Right lobe of liver (tissue), 6 donors: ENCODE results near the gene MAN1B1. TPM values are rescaled to one million over a fixed set of nuclear protein-coding genes. Genes with fewer than 3 reads are reported as not detected.
A peak's percentile ranks its signal among the peaks of the same experiment; 100 is the strongest.

Experiments used
- ATAC-seq, 4 donors: fragments of 200-7000 bp; cut with Tn5 transposase; one replicate each; pipeline ENCODE4 v1.9.1; 2020; ENCODE audit warnings: mild to moderate bottlenecking in 4 of 4, moderate library complexity in 4 of 4
- DNase-seq, 3 donors: peaks; one replicate each; pipeline ENCODE4 v3.0.0-alpha.2; 2020
- H3K27ac ChIP-seq, 3 donors: fragments of 200-600 bp; one replicate each; pipeline ENCODE4 v1.8.0; 2022
- H3K27me3 ChIP-seq, 2 donors: fragments of 200-600 bp; one replicate each; pipeline ENCODE4 v1.8.0; 2022
- H3K36me3 ChIP-seq, 4 donors: fragments of 200-600 bp; sonication (generic) in 1 of 4; one replicate each; pipeline versions ENCODE4 v1.5.1 to v1.8.0; 2017 to 2022; ENCODE audit warnings: control low read depth in 1 of 4
- H3K4me1 ChIP-seq, 4 donors: fragments of 200-600 bp; sonication (generic) in 1 of 4; one replicate each; pipeline versions ENCODE4 v1.5.1 to v1.8.0; 2017 to 2022; ENCODE audit warnings: control low read depth in 1 of 4
- H3K4me3 ChIP-seq, 3 donors: fragments of 200-600 bp; one replicate each; pipeline ENCODE4 v1.8.0; 2022
- H3K9me3 ChIP-seq, 4 donors: fragments of 200-600 bp; sonication (generic) in 1 of 4; one replicate each; pipeline versions ENCODE4 v1.5.1 to v1.8.0; 2017 to 2022; ENCODE audit warnings: control low read depth in 1 of 4
- POLR2A ChIP-seq: fragments of 450-650 bp; IDR thresholded peaks from one replicate; pipeline ENCODE4 v1.6.1; 2017; ENCODE audit warnings: antibody characterized with exemption, mild to moderate bottlenecking
- WGBS: methylation state at CpG from one replicate; pipeline ENCODE4 v1.1.6; 2018; ENCODE audit warnings: low coverage, low lambda C conversion rate; ENCODE audit not compliant: insufficient coverage; ENCODE audit errors: missing lambda C conversion rate; 5-methylcytosine and 5-hydroxymethylcytosine counted together
- intact Hi-C, 2 donors: fragments of 100-400 bp; cut with DNase I; formaldehyde crosslinking; loops; one replicate each; pipeline versions ENCODE4 v1.11.2 to v1.14.1; 2022
- total RNA-seq, 6 experiments: library from RNA; depleted of rRNA in 2 of 6; stranded (reverse); fragments of >200 nt in 2 of 6; fragmentation: NEBNext Ultra II Directional in 3 of 6; extraction: Animal tissue kit (Norgen Biotek cat#: 25700) in 3 of 6; gene quantifications; one replicate each; pipeline versions ENCODE4 v1.1.0 to v1.2.4, GENCODE V29; 2016 to 2023
- TF ChIP-seq, protein P1 (sequence below), 4 donors: fragments of 200-600 bp in 3 of 4; fragments of 450-650 bp in 1 of 4; IDR thresholded peaks; one replicate each; pipeline versions ENCODE4 v1.5.1 to v1.8.0; 2016 to 2022; ENCODE audit warnings: antibody characterized with exemption in 4 of 4, mild to moderate bottlenecking in 2 of 4
- donor health status: DM: no; HTN: yes; CAD: no.
- donor health status: DM: no; HTN: no; CAD: no.
- donor health status: DM: no; HTN: no; CAD: no.
- donor health status: DM: no; HTN: yes; CAD: no.
- donor health status: DM: no; HTN: yes; CAD: no.

MAN1B1 gene
- total RNA-seq, 6 experiments from 2014 or later, result 24.0 to 39.1 (median 28.8) TPM

DNA sequence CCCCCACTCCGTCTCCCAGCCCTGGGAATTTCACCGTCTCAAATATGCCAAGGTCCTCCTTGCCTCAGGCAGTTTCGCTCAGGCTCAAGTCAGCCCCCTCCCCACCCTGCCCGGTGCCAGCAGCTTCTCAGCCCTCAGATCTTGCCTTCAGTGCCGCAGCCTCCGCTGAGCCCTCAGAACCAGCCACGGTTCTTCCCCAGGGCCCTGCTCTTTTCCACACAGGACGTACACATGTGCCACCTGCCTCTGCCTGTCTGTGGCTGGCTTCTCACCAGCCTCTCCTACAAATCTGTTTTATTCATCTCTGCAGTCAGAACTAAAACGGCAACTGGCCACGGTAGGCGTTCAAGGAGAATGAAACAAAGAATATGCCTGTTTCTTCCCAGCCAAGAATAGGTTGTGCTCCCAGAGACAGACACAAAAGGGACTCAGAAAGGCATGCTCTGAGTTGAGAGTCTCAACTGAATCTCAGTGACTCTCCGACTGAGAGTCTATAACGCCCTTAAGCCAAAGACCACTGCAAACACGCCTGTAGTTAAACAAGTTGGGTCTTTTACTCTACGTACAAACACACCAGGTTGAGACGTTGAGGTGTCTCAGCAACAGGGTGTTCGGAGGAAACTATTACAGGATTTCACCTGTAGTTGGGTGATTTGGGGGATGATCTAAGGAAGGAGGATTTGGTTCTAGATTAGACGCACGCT is 41.5 kb downstream of the MAN1B1 start:
- DNase-seq, result peak in 1 of 3 donors; percentile 39
- TF ChIP-seq, protein P1, sequence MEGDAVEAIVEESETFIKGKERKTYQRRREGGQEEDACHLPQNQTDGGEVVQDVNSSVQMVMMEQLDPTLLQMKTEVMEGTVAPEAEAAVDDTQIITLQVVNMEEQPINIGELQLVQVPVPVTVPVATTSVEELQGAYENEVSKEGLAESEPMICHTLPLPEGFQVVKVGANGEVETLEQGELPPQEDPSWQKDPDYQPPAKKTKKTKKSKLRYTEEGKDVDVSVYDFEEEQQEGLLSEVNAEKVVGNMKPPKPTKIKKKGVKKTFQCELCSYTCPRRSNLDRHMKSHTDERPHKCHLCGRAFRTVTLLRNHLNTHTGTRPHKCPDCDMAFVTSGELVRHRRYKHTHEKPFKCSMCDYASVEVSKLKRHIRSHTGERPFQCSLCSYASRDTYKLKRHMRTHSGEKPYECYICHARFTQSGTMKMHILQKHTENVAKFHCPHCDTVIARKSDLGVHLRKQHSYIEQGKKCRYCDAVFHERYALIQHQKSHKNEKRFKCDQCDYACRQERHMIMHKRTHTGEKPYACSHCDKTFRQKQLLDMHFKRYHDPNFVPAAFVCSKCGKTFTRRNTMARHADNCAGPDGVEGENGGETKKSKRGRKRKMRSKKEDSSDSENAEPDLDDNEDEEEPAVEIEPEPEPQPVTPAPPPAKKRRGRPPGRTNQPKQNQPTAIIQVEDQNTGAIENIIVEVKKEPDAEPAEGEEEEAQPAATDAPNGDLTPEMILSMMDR (IDR thresholded peaks at IDR 0.05), result no peak
- TF ChIP-seq POLR2A, result no peak
- ATAC-seq, result no peak
- Histone ChIP-seq H3K4me3 (peak overlapping the region in 1 of 3 donors; percentile 87), H3K27ac (no peak overlapping the region), H3K27me3 (no peaks in the 10 kb centered on the region), H3K4me1 (peaks cover 0 to 15% (median 4%) of the 10 kb centered on the region in 4 donors), H3K36me3 (no peaks in the 10 kb centered on the region), H3K9me3 (no peaks in the 10 kb centered on the region)
- intact Hi-C loops, result no loop called here
- 75% methylated on average over 14 of the region's 19 CpGs for WGBS

DNA sequence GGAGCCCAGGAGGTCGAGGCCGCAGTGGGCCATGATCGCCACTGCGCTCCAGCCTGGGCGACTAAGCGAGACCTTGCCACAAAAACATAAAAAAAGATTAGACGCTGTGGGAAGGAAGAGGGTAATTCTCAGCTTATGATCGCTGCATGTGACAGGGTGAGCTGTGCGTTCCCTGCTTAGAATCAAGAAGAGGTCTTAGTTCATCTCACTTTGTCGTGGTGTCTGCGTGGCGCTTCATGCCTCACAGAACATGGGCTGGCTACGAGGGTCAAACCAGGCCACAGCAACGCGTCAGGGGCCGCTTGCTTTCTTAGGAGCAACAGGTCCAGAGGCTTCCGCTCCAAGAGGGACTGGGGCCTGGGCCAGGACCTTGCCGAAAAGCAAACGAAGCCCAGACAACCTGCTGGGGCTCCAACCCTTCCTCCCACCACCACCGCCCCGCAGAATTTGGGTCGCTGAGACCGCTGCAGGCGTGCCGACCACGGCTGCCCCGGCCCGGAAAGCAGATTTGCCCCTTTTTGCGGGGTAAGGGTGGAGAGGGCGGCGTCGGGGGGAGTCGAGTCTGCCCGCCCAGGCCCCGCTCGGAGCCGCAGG is 42.2 kb downstream of the MAN1B1 start:
- ATAC-seq (no peak), DNase-seq (no peak)
- WGBS, result 16% methylated on average over 6 of the region's 37 CpGs
- TF ChIP-seq, protein P1 (IDR thresholded peaks at IDR 0.05), result no peak
- TF ChIP-seq POLR2A, result no peak
- peak overlapping the region; percentile 72 to 87 (median 82) for H3K4me3 ChIP-seq
- peak overlapping the region in 2 of 3 donors; percentile 24 to 51 for H3K27ac ChIP-seq
- H3K36me3 ChIP-seq, result no peaks in the 10 kb centered on the region
- H3K4me1 ChIP-seq, result peaks cover 0 to 15% (median 4%) of the 10 kb centered on the region in 4 donors
- H3K9me3 ChIP-seq, result no peaks in the 10 kb centered on the region
- intact Hi-C loops, result no loop called here
- H3K27me3 ChIP-seq, result no peaks in the 10 kb centered on the region

DNA sequence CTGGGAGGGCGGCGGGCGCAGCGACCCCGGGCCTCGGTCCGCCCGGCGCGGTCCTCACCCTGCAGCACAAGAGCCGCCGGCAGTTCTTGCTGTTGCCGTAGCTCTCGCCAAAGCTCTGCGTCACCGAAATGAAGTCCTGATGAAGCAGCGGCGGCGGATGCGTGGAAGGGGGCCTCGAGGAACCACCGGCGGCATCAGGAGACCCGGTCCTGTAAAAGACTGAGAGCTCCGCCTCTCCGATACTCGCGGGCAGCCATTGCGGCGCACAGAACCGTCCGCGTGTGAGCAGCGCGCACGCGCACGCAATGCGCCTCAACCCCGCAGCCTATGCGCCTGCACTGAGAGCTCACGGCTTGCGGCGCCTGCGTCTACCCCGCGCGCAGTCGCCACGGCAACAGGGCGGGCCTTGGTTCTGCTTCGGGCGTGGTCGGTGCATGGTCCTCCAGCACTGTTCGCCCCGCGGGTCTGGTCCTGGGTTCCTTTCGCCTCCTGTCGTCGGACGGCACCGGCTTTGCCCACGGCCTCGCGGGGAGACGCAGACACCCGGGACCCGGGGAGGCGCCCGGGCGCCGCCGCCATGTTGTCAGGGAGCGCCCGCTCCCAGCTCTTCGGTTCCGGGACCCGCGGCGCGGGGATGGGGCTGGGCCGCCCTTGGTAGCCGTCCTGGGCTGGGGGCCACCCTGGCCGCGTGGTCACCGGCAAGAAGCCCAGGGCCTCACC is 42.8 kb downstream of the MAN1B1 start:
- peak; percentile 89 to 93 (median 90) for DNase-seq
- intact Hi-C loops, result no loop called here
- H3K4me3 ChIP-seq, result peak overlapping the region; percentile 72 to 87 (median 82)
- ATAC-seq, result peak; percentile 98 to 99 (median 99)
- H3K4me1 ChIP-seq, result peaks cover 0 to 15% (median 4%) of the 10 kb centered on the region in 4 donors
- no peaks in the 10 kb centered on the region for H3K36me3 ChIP-seq
- H3K27me3 ChIP-seq, result no peaks in the 10 kb centered on the region
- H3K9me3 ChIP-seq, result no peaks in the 10 kb centered on the region
- H3K27ac ChIP-seq, result peak overlapping the region in 2 of 3 donors; percentile 37 to 51
- no CpG with 5 or more reads among the region's 86 CpGs for WGBS
- TF ChIP-seq, protein P1 (IDR thresholded peaks at IDR 0.05), result no peak
- peak; percentile 42 for TF ChIP-seq POLR2A

DNA sequence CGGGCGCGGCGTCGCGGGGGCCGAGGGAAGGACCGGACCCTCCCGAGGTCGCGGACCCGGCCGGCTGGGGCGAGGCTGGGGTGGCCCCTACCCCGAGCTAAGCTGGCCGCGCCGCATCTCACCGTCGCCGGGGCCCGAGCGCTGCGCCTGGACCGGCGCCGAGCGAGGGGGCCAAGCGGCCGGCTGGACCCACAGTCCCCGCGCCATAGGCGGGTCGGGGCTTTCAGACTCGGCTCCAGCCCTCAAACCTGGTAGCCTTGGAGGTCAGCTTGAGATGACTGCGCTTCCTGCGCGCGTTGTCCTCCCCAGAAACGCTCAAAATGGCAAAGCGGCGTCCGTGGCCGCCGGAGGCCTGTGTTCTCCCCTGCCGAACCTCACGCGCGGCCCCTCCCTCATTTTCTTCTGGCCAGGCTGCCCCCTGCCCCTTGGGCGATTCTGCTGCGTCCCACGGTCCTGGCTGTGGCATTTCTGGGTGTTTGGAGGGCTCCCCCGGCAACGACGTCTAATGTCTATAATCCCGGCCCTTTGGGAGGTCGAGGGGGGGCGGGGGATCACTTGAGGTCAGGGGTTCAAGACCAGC is 43.5 kb downstream of the MAN1B1 start:
- 8% methylated on average over 15 of the region's 58 CpGs for WGBS
- Histone ChIP-seq H3K9me3 (no peaks in the 10 kb centered on the region), H3K27ac (peak overlapping the region in 1 of 3 donors; percentile 37), H3K27me3 (no peaks in the 10 kb centered on the region), H3K4me1 (peaks cover 0 to 15% (median 4%) of the 10 kb centered on the region in 4 donors), H3K4me3 (peak overlapping the region; percentile 72 to 87 (median 82)), H3K36me3 (no peaks in the 10 kb centered on the region)
- no peak for DNase-seq
- intact Hi-C loops, result no loop called here
- TF ChIP-seq, protein P1 (IDR thresholded peaks at IDR 0.05), result no peak
- TF ChIP-seq POLR2A, result no peak
- ATAC-seq, result no peak
